GM21360 (cell line): ENCODE data around the gene TTLL12.
A peak's percentile ranks its signal among the peaks of the same experiment; 100 is the strongest.

Source experiments
- ATAC-seq: cut with Tn5 transposase; IDR thresholded peaks from one replicate; pipeline ENCODE4 v1.9.1; 2021; ENCODE audit warnings: mild to moderate bottlenecking, moderate library complexity; ENCODE audit not compliant: unreplicated experiment

Gene TTLL12

DNA sequence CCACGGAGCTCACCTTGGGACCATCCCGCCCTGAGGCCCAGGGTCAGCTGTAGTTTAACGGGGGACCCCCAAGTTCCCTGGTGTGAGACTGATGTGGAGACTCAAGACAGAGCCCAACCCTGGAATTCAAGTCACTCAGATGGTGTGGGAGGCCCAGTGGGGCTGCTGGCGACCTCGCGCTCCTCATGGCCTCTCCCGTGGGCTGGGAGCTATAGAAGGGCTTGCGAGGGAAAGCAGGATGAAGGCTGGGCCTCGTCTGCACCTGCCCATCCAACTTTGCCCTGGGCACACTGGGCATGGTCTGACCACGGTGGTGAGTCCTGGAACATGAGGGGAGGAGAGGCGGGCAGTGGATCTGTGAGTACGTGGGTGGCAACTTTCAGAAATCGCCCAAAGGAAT lies 13.6 kb upstream of the TTLL12 start:
- ATAC-seq: no peak

GRCh38 chr22:43200031-43200430 lies 13.1 kb upstream of the TTLL12 start:
- no peak for ATAC-seq

- ATAC-seq: no peak
Measured at GRCh38 chr22:43199541-43199940, 12.6 kb upstream of the TTLL12 start.

- ATAC-seq: no peak
Measured at GRCh38 chr22:43198936-43199335, 12.0 kb upstream of the TTLL12 start.

DNA sequence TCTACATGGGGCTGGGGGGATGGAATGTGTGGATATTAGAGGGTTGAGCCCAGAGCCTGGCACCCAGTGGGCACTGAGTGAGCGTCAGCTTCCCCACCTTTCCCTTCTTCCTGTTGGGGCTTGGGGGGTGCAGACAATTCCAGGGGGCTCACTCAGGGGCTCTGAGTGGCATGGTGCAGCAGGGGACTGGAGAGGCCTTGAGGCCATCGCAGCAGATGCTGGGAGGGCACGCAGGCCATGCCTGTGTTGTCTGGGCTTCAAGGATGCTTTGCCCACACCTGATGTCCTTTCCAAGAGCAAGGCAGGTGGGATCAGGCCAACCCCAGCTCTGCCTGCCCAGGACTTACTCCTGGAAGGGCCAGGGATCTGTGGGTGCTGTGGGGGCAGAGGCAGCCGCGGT lies 11.2 kb upstream of the TTLL12 start:
- no peak for ATAC-seq

DNA sequence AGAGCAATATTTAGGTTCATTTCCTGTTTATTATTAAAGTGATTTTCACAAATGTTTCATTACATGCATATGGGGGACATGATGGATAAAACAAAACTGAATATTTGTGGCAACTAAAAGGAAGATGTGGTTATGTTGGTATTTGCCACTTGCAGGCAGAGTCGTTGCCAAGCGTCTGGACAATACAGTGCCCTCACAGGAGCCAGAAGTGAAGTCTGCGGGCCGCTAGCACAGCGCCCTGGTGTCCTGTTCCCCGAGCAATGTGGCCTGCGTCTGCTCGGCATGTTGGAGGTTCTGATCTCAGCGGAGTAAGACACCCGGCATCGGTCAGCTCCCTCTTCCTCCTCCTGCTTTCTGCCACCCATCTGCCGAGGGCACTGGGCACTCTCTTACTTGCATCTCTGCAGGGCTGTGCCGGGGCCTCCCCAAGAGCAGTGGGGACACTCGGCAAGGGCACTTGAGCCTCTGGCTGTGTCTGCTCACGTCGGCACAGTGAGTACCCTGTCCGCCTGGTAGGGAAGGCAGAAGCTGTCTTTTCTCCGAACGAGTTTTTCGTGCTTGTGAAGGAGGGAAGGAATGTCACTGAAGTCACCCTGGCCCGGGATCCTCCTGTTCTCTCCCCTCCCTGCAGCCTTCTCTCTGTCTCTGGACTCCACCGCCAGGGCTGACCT lies 10.5 kb upstream of the TTLL12 start:
- no peak for ATAC-seq

- no peak for ATAC-seq
Measured at GRCh38 chr22:43191831-43192230, 4.9 kb upstream of the TTLL12 start.

DNA sequence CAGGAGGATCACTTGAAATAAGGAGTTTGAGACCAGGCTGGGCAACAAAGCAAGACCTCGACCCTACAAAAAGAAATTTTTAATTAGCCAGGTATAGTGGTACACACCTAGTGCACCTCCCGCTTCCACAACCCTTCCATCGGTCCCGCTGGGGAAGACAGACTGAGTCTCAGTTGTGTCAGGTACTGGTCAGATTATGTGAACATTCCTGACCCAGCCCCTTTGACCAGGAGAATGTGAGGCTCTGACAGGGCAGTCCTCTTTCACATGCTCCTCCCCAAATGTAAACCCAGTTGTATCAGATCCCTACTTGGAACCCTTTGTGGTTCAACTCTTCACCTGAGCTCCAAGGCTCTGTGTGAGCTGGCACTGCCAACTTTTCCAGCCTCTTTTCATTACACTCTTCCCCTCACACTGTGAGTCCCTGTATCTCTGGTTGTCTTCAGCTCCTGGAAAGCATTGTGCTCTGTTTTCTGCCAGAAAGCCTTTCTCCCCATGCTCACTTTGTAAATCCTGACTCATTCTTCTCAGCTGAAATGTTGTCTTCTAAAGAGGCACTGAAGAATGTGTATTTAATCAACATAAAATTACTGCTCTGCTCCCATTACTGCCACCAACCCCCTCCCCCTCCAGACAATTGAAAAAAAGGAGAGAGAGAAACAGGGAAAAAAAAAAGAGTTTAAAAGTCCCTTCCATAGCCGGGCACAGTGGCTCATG lies 2.1 kb upstream of the TTLL12 start:
- ATAC-seq: no peak

GRCh38 chr22:43187171-43188099 lies 501 bp upstream of the TTLL12 start:
- ATAC-seq: peak; percentile 80

GRCh38 chr22:43185860-43186261 lies 1.1 kb downstream of the TTLL12 start:
- no peak for ATAC-seq

GRCh38 chr22:43183496-43184277 lies 3.2 kb downstream of the TTLL12 start:
- no peak for ATAC-seq

DNA sequence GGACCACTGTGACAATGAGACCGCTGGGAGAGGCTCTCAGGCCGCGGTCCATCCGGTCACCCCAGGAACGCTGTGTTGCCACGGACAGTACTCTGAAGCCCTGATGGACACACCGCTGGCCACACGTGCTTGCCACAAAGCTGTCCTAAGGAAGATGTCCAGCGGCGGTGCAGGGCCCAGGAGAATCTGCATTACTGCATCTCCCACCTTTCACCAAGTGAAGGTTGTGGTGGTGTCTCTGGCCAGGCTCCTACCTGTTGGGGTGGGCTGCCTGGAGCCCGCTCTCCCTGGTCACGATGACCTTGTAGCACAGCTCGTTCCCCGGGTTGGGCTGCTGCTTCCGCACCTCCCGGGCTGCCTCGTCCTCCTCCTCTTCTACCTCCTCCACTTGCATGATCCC lies 4.2 kb downstream of the TTLL12 start:
- ATAC-seq: no peak

DNA sequence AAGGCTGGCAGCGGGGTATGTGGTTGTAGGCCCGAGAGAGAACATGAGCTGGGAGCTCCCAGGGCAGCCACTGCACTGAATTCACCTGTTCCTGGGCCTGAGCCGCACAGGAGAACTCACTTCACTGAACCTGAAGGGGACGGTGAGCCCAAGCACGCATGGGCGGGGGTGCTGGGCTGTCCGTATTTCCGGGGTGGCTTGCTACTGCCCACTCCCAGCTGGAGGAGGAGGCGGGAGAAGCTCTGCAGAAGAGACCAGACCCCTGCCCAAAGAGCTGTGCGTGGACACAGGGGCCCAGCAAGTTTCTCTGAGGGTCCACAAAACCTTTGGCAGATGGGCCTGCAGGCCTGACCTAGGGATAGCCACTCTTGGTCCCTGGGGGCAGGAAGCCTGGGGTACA lies 4.8 kb downstream of the TTLL12 start:
- no peak for ATAC-seq

- ATAC-seq: no peak
Measured at GRCh38 chr22:43181321-43182076, 5.4 kb downstream of the TTLL12 start.

- ATAC-seq: no peak
Measured at GRCh38 chr22:43180670-43181069, 6.3 kb downstream of the TTLL12 start.

- ATAC-seq: no peak
Measured at GRCh38 chr22:43179911-43180195, 7.1 kb downstream of the TTLL12 start.

DNA sequence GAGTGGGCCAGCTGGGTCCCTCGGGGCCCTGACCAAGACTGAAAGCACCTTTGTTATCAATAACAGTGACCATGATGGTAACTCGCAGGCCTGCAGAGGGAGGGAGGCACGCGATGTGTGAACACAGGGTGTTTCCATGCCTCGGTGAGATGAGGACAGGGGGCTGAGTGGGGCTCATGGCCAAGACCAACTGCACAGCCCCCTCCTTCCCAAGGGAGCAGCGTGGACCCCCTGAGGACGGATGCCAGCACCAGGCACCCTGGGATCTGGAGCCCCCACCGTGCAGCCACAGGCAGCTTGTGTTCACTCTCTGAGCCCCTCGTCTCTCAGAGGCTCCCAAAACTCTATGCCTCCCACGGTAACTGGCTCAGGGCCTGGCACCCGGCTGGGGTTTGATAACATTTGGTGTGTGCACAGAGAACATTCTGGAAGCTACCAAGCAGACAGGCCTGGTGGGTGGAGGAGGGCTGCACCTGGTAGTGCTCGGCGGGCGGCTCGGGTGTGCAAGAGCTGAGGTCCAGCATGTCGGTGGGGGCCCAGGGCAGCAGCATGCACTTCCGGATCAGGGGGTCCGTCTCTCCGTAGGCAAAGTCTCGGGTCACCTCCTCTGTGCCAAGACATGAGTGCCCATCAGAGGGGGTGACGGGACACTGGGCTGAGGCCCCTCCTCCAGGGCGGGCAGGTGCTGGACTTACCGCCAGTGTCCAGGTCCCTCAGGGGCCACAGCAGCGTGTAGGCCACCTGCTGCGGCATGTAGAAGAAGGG lies 7.6 kb downstream of the TTLL12 start:
- ATAC-seq: no peak

DNA sequence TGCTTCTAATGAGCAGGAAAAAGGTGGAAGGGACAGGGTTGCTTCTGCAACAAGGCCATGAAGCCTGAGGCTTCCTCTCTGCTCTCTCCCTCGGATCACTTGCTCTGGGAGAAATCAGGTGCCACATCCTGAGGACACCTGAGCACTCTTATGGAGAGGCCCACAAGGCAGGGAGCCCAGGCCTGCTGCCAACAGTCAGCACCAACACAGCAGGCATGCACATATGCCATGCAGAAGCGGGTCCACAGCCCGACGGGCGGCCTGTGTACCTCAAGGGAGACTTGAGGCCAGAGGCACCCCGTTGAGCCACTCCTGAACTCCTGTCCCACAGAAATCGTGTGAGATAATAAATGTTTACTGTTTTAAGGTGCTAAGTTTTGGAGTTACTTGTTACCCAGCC lies 9.5 kb downstream of the TTLL12 start:
- no peak for ATAC-seq

DNA sequence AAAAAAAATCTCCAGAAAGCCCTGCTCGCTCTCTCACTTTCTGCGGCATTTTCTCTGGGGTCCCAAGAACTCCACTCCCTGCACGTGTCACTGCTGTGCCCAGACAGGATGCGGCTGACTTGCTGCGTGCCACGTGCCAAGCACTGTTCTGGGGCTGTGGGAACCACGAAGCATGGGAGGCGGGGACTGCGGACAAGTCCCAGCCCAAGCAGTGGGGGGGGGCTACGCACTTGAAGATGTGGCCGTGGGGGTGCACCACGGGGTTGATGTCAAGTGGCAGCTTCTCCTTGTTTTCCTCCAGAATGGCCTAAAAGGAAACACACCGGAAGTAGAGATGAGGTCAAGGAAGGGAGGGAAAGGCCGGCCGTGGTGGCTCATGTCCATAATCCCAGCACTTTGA lies 10.8 kb downstream of the TTLL12 start:
- ATAC-seq: no peak
